Measurements from ENCODE around the gene GAA. TPM values are rescaled to one million over a fixed set of nuclear protein-coding genes. Genes with fewer than 3 reads are reported as not detected.

GAA gene
- total RNA-seq, 1 donor from 2014 or later, result 8.9 TPM

- no peak for DNase-seq (ENCODE audit: low read depth)
- H3K4me3 ChIP-seq (ENCODE audit: low read depth, low read length), result peak overlapping the region; percentile 46
- TF ChIP-seq CTCF (conservative IDR thresholded peaks at IDR 0.05; ENCODE audit: low read depth, low read length), result no peak
Measured at GRCh38 chr17:80070375-80071115, 30.8 kb upstream of the GAA start.

- no peak for TF ChIP-seq CTCF (conservative IDR thresholded peaks at IDR 0.05; ENCODE audit: low read depth, low read length)
- DNase-seq (ENCODE audit: low read depth), result no peak
- peak overlapping the region; percentile 46 for H3K4me3 ChIP-seq (ENCODE audit: low read depth, low read length)
Measured at GRCh38 chr17:80071116-80071841, 30.1 kb upstream of the GAA start.

- no peak for TF ChIP-seq CTCF (conservative IDR thresholded peaks at IDR 0.05; ENCODE audit: low read depth, low read length)
- no peak overlapping the region for H3K4me3 ChIP-seq (ENCODE audit: low read depth, low read length)
- DNase-seq (ENCODE audit: low read depth), result no peak
Measured at GRCh38 chr17:80072410-80072809, 29.0 kb upstream of the GAA start.

GRCh38 chr17:80080081-80080480 is 21.3 kb upstream of the GAA start:
- H3K4me3 ChIP-seq (ENCODE audit: low read depth, low read length), result no peak overlapping the region
- no peak for TF ChIP-seq CTCF (conservative IDR thresholded peaks at IDR 0.05; ENCODE audit: low read depth, low read length)
- DNase-seq (ENCODE audit: low read depth), result no peak

GRCh38 chr17:80081596-80081995 is 19.8 kb upstream of the GAA start:
- DNase-seq (ENCODE audit: low read depth), result no peak
- no peak for TF ChIP-seq CTCF (conservative IDR thresholded peaks at IDR 0.05; ENCODE audit: low read depth, low read length)
- no peak overlapping the region for H3K4me3 ChIP-seq (ENCODE audit: low read depth, low read length)

GRCh38 chr17:80082403-80083135 is 18.8 kb upstream of the GAA start:
- no peak for DNase-seq (ENCODE audit: low read depth)
- H3K4me3 ChIP-seq (ENCODE audit: low read depth, low read length), result no peak overlapping the region

More at GRCh38 chr17:80082403-80083135, 18.8 kb upstream of the GAA start:
- peak; percentile 72 for TF ChIP-seq CTCF (conservative IDR thresholded peaks at IDR 0.05; ENCODE audit: low read depth, low read length)

Data from epithelial cell of proximal tubule (primary cell).